SH-SY5Y (cell line): ENCODE results near the gene TMTC4.

Source experiments
- GATA2 ChIP-seq: IDR thresholded peaks from 2 replicates; pipeline ENCODE4 v1.6.1; 2011; ENCODE audit warnings: mild to moderate bottlenecking, low read depth, low read length
- GATA3 ChIP-seq: IDR thresholded peaks from 2 replicates; pipeline ENCODE4 v1.6.1; 2011; ENCODE audit warnings: low read depth, mild to moderate bottlenecking, low read length, moderate library complexity

The TMTC4 gene

DNA sequence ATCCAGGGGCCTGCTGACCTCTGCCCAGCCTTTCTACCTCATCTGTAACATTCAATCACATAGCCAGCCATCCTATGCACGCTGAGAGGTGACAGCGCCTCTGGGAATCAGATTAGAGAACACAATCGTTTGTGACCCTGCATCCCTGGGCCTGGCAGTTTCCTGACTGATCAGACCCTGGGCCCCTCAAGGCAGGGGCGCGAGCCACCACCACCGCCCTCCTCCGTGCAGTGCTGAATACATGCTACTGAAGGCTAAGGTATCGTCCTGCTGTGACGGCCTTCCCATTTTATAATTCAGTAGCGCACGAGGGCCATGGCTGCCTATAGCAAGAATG is 1.3 kb downstream of the TMTC4 start:
- TF ChIP-seq GATA3 (no peak), GATA2 (no peak)

DNA sequence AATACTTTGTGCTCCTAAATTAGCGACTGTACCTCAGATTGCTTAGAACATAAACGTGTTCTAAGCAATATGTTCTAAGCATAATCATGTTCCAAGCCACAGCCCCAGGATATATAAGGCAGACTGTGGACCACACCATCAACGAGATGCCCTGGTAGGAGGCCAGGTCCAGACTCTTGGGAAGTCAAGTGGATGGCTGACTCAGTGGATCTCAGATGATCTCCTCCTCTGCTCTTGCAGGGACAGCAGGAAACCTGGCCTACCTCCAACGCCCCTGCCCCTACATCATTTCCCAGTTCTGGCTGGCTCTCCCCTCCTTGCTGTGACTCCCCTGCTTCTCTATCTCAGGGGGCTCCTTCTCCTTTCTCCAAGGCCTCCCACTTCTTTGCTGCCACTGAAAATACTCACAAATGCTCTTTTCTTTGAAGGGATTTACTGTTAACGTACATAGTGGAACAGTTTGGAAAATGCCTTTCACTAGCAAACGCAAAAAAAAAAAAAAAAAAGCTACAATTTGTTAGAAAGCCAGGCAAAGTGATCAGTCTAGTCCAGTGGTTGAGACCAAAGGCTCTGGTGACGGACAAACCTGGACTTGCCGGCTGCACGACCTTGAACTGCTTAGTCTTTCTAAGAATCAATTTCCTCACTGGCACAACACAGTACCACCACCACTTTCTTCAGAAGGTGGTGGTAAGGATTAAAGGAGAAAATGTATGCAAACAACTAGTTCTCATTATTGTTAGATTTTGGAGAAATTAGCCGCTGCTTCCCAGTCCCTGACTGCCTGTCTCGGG is 3.0 kb downstream of the TMTC4 start:
- TF ChIP-seq GATA2 (no peak), GATA3 (no peak)

DNA sequence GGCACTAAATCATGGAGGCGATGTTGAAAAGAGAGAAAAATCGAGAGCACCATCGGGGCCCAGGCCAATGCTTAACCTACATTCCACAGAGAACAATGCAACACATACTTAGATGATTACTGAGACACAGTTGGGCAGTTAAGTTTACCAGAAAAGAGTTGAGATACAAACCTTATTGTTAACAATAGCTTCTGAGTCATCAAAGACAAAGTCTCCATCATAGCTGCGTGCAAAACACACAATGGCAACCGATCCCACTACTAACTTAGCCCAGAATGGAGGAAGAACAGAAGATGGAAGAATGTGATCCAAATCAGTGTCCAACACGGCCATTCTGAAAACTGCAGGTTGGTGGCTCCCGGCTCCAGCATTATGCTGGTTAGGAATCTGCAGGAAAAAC is 6.2 kb downstream of the TMTC4 start:
- no peak for TF ChIP-seq GATA3
- TF ChIP-seq GATA2, result no peak

- TF ChIP-seq GATA2 (no peak), GATA3 (no peak)
Measured at GRCh38 chr13:100667894-100668293, 6.7 kb downstream of the TMTC4 start.

GRCh38 chr13:100666124-100666523 is 8.5 kb downstream of the TMTC4 start:
- TF ChIP-seq GATA3 (no peak), GATA2 (no peak)

- no peak for TF ChIP-seq GATA3
- TF ChIP-seq GATA2, result no peak
Measured at GRCh38 chr13:100665403-100665802, 9.2 kb downstream of the TMTC4 start.

DNA sequence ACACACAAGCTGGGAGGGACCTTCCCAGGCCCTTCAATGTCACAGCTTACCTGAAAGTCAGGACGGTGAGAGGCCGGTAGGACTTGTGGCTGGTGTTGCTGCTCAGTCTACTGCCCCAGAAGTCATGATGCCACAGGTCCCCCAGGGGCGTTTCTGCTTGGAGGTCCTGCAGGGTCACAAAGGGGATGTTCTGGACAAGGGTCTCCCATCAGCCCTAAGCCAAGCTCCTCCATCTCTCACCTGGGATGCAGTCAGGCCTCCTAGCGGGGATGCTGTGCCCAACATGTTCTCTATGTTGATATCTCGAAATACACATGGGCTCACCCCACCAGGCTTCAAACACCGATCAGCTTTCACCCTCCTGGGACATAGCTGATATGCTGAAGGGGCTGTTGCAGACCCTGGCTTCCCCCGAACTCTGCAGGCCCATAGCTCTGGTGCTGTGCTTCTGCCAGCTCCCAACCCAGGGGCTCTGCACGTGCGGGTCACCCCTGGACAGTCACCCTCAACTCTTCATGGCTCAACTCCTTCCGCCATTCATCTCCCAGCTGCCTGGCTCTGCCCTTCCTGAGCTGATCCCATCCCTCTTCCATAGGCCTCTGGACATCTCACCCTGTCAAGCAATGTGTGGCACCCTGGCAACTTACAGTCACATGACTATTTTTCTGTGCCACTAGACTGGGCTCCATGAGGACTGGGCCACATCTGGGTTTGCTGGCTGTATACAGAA is 10.3 kb downstream of the TMTC4 start:
- TF ChIP-seq GATA3 (no peak), GATA2 (no peak)

- no peak for TF ChIP-seq GATA2
- TF ChIP-seq GATA3, result no peak
Measured at GRCh38 chr13:100662468-100663211, 12.0 kb downstream of the TMTC4 start.

- TF ChIP-seq GATA3, result no peak
- no peak for TF ChIP-seq GATA2
Measured at GRCh38 chr13:100660761-100661160, 13.8 kb downstream of the TMTC4 start.

DNA sequence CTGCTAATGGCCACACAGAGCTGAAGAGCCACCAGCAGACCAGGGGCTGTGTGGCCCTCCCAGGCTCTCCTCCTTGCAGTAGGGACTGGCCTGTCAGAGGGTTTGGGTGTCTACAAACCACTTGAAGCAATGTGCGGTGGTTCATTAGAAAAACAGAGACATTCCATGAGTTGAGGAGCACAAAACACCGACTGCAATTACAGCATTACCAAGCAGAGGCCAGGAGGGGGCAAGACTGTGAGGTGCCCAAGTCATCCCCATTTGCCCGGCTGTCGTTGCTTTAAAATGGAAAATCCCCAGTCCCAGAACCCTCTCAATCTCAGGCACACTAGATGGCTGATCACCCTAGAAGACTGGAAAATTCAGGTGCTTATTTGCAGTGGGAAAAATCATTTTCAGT is 15.0 kb downstream of the TMTC4 start:
- no peak for TF ChIP-seq GATA2
- TF ChIP-seq GATA3, result no peak

DNA sequence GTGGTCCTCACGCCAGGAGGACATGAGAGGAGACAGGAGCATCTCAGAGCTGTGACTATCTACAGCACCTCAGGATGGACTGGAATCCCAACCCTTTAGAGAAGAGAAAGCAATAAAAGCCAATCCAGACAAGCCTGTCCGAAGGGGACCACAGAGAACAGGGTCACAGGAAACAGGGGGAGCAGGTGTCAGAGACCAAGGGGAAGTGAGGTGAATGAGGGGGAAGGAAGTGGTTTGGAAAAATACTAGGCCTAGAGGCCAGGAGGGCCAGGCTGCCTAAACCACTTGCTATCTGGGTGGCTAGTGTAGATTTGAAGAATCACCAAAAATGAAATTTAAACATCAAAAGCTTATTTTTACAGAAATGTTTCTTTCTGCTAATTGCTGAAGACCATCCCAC is 16.2 kb downstream of the TMTC4 start:
- TF ChIP-seq GATA2, result no peak
- no peak for TF ChIP-seq GATA3

- TF ChIP-seq GATA3 (no peak), GATA2 (no peak)
Measured at GRCh38 chr13:100657881-100658315, 16.7 kb downstream of the TMTC4 start.

DNA sequence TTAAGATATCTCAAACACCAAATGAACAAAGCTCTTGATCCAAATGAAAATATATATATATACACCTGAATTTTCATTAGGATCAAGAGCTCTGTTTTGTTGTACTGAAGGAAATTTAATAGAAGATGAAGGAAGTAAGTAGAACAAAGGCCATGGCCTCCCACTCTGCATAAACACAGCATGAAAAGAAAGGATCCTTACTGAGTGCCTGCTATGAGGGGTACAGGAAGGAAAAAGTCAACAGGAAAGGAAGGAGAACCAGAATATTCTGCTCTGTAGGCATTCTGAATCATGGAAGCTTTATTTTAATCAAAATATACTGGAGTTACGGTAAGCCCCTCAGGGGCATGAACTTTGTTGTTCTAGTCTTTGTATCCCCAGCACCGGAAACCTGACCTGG is 22.1 kb downstream of the TMTC4 start:
- TF ChIP-seq GATA3, result no peak
- TF ChIP-seq GATA2, result no peak

- no peak for TF ChIP-seq GATA2
Measured at GRCh38 chr13:100650326-100650725, 24.3 kb downstream of the TMTC4 start.
